ENCODE measurements around the gene DUXB. TPM values are rescaled to one million over a fixed set of nuclear protein-coding genes. Genes with fewer than 3 reads are reported as not detected.
A peak's percentile ranks its signal among the peaks of the same experiment; 100 is the strongest.

The DUXB gene
- total RNA-seq, 1 donor from 2014 or later = not detected

- Mint-ChIP-seq H3K9me3 (ENCODE audit: unreplicated experiment) (no peaks in the 10 kb centered on the region), H3K36me3 (ENCODE audit: unreplicated experiment) (no peaks in the 10 kb centered on the region), H3K27ac (ENCODE audit: unreplicated experiment) (no peak overlapping the region), H3K4me1 (ENCODE audit: unreplicated experiment) (no peaks in the 10 kb centered on the region), H3K27me3 (ENCODE audit: unreplicated experiment) (no peaks in the 10 kb centered on the region), H3K4me3 (ENCODE audit: unreplicated experiment) (no peak overlapping the region)
- TF ChIP-seq, protein P1, sequence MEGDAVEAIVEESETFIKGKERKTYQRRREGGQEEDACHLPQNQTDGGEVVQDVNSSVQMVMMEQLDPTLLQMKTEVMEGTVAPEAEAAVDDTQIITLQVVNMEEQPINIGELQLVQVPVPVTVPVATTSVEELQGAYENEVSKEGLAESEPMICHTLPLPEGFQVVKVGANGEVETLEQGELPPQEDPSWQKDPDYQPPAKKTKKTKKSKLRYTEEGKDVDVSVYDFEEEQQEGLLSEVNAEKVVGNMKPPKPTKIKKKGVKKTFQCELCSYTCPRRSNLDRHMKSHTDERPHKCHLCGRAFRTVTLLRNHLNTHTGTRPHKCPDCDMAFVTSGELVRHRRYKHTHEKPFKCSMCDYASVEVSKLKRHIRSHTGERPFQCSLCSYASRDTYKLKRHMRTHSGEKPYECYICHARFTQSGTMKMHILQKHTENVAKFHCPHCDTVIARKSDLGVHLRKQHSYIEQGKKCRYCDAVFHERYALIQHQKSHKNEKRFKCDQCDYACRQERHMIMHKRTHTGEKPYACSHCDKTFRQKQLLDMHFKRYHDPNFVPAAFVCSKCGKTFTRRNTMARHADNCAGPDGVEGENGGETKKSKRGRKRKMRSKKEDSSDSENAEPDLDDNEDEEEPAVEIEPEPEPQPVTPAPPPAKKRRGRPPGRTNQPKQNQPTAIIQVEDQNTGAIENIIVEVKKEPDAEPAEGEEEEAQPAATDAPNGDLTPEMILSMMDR (IDR thresholded peaks at IDR 0.05) = no peak
- peak; percentile 75 for DNase-seq (ENCODE audit: extremely low spot score, unreplicated experiment)
Observed at GRCh38 chr16:75697571-75697970, 3.7 kb downstream of the DUXB start.

DNA sequence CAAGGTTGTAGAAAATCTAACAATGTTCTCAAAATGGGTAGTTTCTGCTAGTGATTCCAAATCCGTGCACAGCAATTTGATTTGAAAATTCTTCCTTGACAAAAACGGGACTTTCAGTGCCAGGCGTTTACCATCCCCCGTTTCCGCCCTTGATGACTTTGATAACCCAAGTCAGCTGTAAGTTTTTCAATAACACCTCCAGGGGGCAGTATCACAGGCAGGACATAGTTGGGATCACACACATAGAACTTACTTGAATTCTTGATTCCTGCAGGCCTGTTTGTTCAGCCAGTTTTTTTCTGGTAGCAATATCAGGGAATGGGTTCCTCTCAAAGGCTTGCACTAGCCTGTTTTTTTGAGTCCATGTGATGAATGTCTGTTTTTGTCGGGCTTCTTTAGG lies 5.6 kb downstream of the DUXB start:
- Mint-ChIP-seq H3K9me3 (ENCODE audit: unreplicated experiment) (no peaks in the 10 kb centered on the region), H3K4me3 (ENCODE audit: unreplicated experiment) (no peak overlapping the region), H3K27ac (ENCODE audit: unreplicated experiment) (no peak overlapping the region), H3K4me1 (ENCODE audit: unreplicated experiment) (no peaks in the 10 kb centered on the region), H3K27me3 (ENCODE audit: unreplicated experiment) (no peaks in the 10 kb centered on the region), H3K36me3 (ENCODE audit: unreplicated experiment) (no peaks in the 10 kb centered on the region)
- no peak for DNase-seq (ENCODE audit: extremely low spot score, unreplicated experiment)
- TF ChIP-seq, protein P1 (IDR thresholded peaks at IDR 0.05) = no peak

DNA sequence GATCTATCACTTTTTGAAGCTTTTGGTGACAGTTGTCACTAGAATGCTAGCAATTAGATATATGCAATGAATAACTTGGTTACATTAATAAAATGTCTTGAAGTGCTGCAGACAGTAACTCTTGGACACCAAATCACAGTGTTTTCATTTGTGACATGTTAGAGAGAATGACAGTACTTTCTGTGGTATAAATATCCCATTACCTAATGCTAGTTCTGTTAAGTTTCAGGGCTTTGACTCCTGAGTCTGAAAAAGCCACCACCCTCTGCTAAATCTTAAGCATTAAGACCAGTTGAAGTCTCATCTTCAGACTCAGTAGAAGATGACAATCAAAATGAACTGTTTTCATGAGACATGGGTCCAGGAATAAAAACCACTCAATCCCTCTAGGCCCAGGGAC lies 13.9 kb downstream of the DUXB start:
- DNase-seq (ENCODE audit: extremely low spot score, unreplicated experiment) = no peak
- Mint-ChIP-seq H3K27me3 (ENCODE audit: unreplicated experiment) (peaks cover 3% of the 10 kb centered on the region), H3K9me3 (ENCODE audit: unreplicated experiment) (peaks cover 16% of the 10 kb centered on the region), H3K36me3 (ENCODE audit: unreplicated experiment) (no peaks in the 10 kb centered on the region), H3K4me3 (ENCODE audit: unreplicated experiment) (no peak overlapping the region), H3K27ac (ENCODE audit: unreplicated experiment) (no peak overlapping the region), H3K4me1 (ENCODE audit: unreplicated experiment) (no peaks in the 10 kb centered on the region)
- TF ChIP-seq, protein P1 (IDR thresholded peaks at IDR 0.05) = no peak

DNA sequence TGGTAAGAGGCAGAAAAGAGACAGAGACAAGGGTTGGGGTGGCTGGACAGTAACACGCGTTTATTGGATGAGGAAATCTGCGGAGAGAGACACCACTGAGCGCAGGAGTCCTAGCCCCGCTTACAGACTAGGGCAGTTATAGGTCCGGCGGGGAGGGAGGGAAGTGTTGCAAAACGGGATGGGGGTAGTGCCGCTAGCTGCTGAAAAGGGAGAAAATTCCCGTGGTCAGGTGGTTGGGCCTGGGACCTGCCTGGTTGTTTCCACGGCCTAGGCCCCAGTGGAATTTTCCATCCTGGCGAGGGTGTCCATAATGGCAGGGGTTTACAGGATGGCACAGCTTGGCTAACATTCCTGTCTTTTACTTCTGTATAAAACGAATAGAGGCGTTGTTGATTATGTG lies 19.0 kb downstream of the DUXB start:
- peak; percentile 66 for DNase-seq (ENCODE audit: extremely low spot score, unreplicated experiment)
- H3K4me1 Mint-ChIP-seq (ENCODE audit: unreplicated experiment) = no peaks in the 10 kb centered on the region
- peaks cover 3% of the 10 kb centered on the region for H3K27me3 Mint-ChIP-seq (ENCODE audit: unreplicated experiment)
- TF ChIP-seq, protein P1 (IDR thresholded peaks at IDR 0.05) = no peak
- H3K4me3 Mint-ChIP-seq (ENCODE audit: unreplicated experiment) = no peak overlapping the region
- H3K36me3 Mint-ChIP-seq (ENCODE audit: unreplicated experiment) = no peaks in the 10 kb centered on the region
- H3K9me3 Mint-ChIP-seq (ENCODE audit: unreplicated experiment) = peaks cover 19% of the 10 kb centered on the region
- no peak overlapping the region for H3K27ac Mint-ChIP-seq (ENCODE audit: unreplicated experiment)

DNA sequence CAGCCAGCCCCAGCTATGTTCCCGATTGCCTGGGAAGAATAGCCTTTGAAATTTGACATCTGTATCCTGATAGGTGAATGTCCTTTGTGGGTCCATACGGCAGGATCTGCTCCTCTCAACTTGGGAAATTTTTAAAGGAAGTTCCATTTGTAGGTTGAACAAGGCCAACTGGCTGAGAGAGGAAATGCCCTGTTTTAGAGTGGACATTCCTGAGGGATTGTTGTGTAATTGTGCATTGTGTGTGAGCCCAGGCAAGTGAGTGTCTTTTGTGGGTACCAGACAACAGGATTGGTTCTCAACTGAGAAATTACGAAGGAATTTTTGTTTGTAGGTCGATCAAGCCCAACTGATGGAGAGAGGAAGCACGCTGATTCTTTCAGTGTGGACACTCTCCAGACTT lies 21.9 kb downstream of the DUXB start:
- no peak for DNase-seq (ENCODE audit: extremely low spot score, unreplicated experiment)
- no peaks in the 10 kb centered on the region for H3K4me1 Mint-ChIP-seq (ENCODE audit: unreplicated experiment)
- H3K27me3 Mint-ChIP-seq (ENCODE audit: unreplicated experiment) = no peaks in the 10 kb centered on the region
- no peak overlapping the region for H3K27ac Mint-ChIP-seq (ENCODE audit: unreplicated experiment)
- peaks cover 13% of the 10 kb centered on the region for H3K9me3 Mint-ChIP-seq (ENCODE audit: unreplicated experiment)
- TF ChIP-seq, protein P1 (IDR thresholded peaks at IDR 0.05) = no peak
- no peak overlapping the region for H3K4me3 Mint-ChIP-seq (ENCODE audit: unreplicated experiment)
- H3K36me3 Mint-ChIP-seq (ENCODE audit: unreplicated experiment) = no peaks in the 10 kb centered on the region

All from osteocyte (in vitro differentiated cells).